SK-MEL-5 (cell line): ENCODE data around the gene FAM222A. TPM values are rescaled to one million over a fixed set of nuclear protein-coding genes. Genes with fewer than 3 reads are reported as not detected.

Experiments used
- DNase-seq: peaks from one replicate; pipeline ENCODE4 v3.0.0-alpha.2; 2016; ENCODE audit warnings: low read depth, low spot score
- in situ Hi-C: cut with HindIII; loops from 2 replicates; pipeline ENCODE4 v1.10.0; 2016; ENCODE audit warnings: low sequenced_read_pairs, high pct_unique_total_duplicates, low pct_unique_long_range_greater_than_20kb
- total RNA-seq: library from RNA; depleted of rRNA; stranded (reverse); fragments of >200 nt; shearing (Covaris generic); gene quantifications from 2 replicates; pipeline ENCODE4 v1.2.3, GENCODE V29; 2014

Gene FAM222A
- total RNA-seq, 1 experiment from 2014 or later: 8.9 TPM

GRCh38 chr12:109741286-109741969, 27.8 kb downstream of the FAM222A start:
- in situ Hi-C loops: no loop called here
- no peak for DNase-seq

GRCh38 chr12:109741970-109742703, 28.5 kb downstream of the FAM222A start:
- no peak for DNase-seq
- in situ Hi-C loops: no loop called here

GRCh38 chr12:109743076-109743910, 29.7 kb downstream of the FAM222A start:
- no peak for DNase-seq
- in situ Hi-C loops: no loop called here

GRCh38 chr12:109744026-109744425, 30.4 kb downstream of the FAM222A start:
- in situ Hi-C loops: no loop called here
- no peak for DNase-seq

GRCh38 chr12:109744986-109745942, 31.6 kb downstream of the FAM222A start:
- in situ Hi-C loops: no loop called here

GRCh38 chr12:109752117-109753053, 38.8 kb downstream of the FAM222A start:
- no peak for DNase-seq
- in situ Hi-C loops: no loop called here

More at GRCh38 chr12:109744986-109745942, 31.6 kb downstream of the FAM222A start:
- no peak for DNase-seq

GRCh38 chr12:109753054-109753401, 39.4 kb downstream of the FAM222A start:
- in situ Hi-C loops: no loop called here
- no peak for DNase-seq

GRCh38 chr12:109753959-109754358, 40.3 kb downstream of the FAM222A start:
- DNase-seq: no peak
- in situ Hi-C loops: no loop called here

GRCh38 chr12:109756457-109756856, 42.8 kb downstream of the FAM222A start:
- in situ Hi-C loops: no loop called here
- DNase-seq: no peak

GRCh38 chr12:109757671-109758265, 44.1 kb downstream of the FAM222A start:
- DNase-seq: no peak
- in situ Hi-C loops: no loop called here

- no peak for DNase-seq
- in situ Hi-C loops: no loop called here
These were observed 45.1 kb downstream of the FAM222A start for GRCh38 chr12:109758426-109759420.

- in situ Hi-C loops: no loop called here
- DNase-seq: no peak
These were observed 46.0 kb downstream of the FAM222A start for GRCh38 chr12:109759595-109759994.

GRCh38 chr12:109760031-109760929, 46.7 kb downstream of the FAM222A start:
- in situ Hi-C loops: no loop called here
- no peak for DNase-seq
